DOHH2 (cell line): ENCODE data around the gene RFTN2.

Experiments
- H3F3A ChIP-seq: fragments of 200-600 bp; sonication (generic), shearing (Covaris generic); 2 replicates; pipeline ENCODE4 v1.6.0; 2016; ENCODE audit warnings: antibody characterized with exemption, mild to moderate bottlenecking; ENCODE audit not compliant: control insufficient read depth, insufficient read depth
- H3K27ac ChIP-seq: fragments of 200-600 bp; sonication (generic); 2 replicates; pipeline ENCODE4 v1.5.1; 2014; ENCODE audit warnings: low read depth, mild to moderate bottlenecking, low read length, moderate library complexity
- H3K27me3 ChIP-seq: fragments of 200-600 bp; sonication (generic); 2 replicates; pipeline ENCODE4 v1.6.1; 2014; ENCODE audit warnings: mild to moderate bottlenecking, low read length, mixed read lengths; ENCODE audit not compliant: control insufficient read depth
- H3K36me3 ChIP-seq: fragments of 200-600 bp; sonication (generic); 2 replicates; pipeline ENCODE4 v1.6.1; 2014; ENCODE audit warnings: mild to moderate bottlenecking, low read length, moderate library complexity, mixed read lengths; ENCODE audit not compliant: control insufficient read depth
- H3K4me1 ChIP-seq: fragments of 200-600 bp; sonication (generic); 2 replicates; pipeline ENCODE4 v1.6.1; 2014; ENCODE audit warnings: mild to moderate bottlenecking, low read length, mixed read lengths; ENCODE audit not compliant: control insufficient read depth
- H3K4me2 ChIP-seq: fragments of 200-600 bp; sonication (generic); 2 replicates; pipeline ENCODE4 v1.6.0; 2014; ENCODE audit warnings: mild to moderate bottlenecking, low read length, moderate library complexity
- H3K4me3 ChIP-seq: fragments of 200-600 bp; sonication (generic); 2 replicates; pipeline ENCODE4 v1.5.1; 2014; ENCODE audit warnings: mild to moderate bottlenecking, low read length, mixed read lengths
- H3K79me2 ChIP-seq: fragments of 200-600 bp; sonication (generic); 2 replicates; pipeline ENCODE4 v1.6.1; 2014; ENCODE audit warnings: mild to moderate bottlenecking, low read length, mixed read lengths; ENCODE audit not compliant: control insufficient read depth
- H3K9me2 ChIP-seq: fragments of 200-600 bp; sonication (generic); replicated peaks from 2 replicates; pipeline ENCODE4 v1.6.1; 2014; ENCODE audit warnings: mild to moderate bottlenecking, low read length, mixed read lengths; ENCODE audit not compliant: control insufficient read depth
- H3K9me3 ChIP-seq: fragments of 200-600 bp; sonication (generic); 2 replicates; pipeline ENCODE4 v1.6.1; 2014; ENCODE audit warnings: antibody characterized with exemption, low read length, mixed read lengths; ENCODE audit not compliant: control insufficient read depth, insufficient read depth
- H4K20me1 ChIP-seq: fragments of 200-600 bp; sonication (generic); 2 replicates; pipeline ENCODE4 v1.6.0; 2014; ENCODE audit warnings: low read depth, mild to moderate bottlenecking, antibody characterized with exemption, low read length, moderate library complexity; ENCODE audit not compliant: control insufficient read depth, insufficient read depth
- EZH2phosphoT487 ChIP-seq: fragments of 200-600 bp; sonication (generic); IDR thresholded peaks from 2 replicates; pipeline ENCODE4 v1.6.1; 2017; ENCODE audit warnings: borderline replicate concordance, mild to moderate bottlenecking, antibody characterized with exemption, low read length, moderate library complexity, mixed read lengths
- TF ChIP-seq, protein P1 (sequence below): fragments of 200-600 bp; sonication (generic); IDR thresholded peaks from one replicate; pipeline ENCODE4 v1.5.1; 2014; ENCODE audit warnings: antibody characterized with exemption, mild to moderate bottlenecking, low read depth, low read length; ENCODE audit not compliant: poor library complexity, severe bottlenecking

Gene RFTN2

DNA sequence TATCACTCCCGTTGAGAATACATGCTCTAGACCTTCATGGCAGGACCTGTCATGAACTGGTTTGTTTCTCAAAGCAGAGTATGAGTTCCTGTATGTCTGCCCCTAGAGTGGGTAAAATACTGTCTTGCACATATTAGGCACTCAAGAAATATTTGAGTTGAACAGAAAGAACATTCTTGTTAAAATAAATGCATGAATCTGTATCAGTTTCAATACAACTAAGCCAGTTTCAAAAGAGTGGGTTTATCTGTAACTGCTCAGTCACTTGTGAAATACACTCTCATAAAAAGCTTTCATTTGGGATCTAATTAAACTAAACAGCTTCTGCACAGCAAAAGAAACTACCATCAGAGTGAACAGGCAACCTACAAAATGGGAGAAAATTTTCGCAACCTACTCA lies 69.2 kb downstream of the RFTN2 start:
- no peaks in the 10 kb centered on the region for H3K9me3 ChIP-seq
- H3K27me3 ChIP-seq = peaks cover 1% of the 10 kb centered on the region
- H3K27ac ChIP-seq = no peak overlapping the region
- H3K9me2 ChIP-seq = no peaks in the 10 kb centered on the region
- H4K20me1 ChIP-seq = no peaks in the 10 kb centered on the region
- no peaks in the 10 kb centered on the region for H3K4me1 ChIP-seq
- no peaks in the 10 kb centered on the region for H3K79me2 ChIP-seq
- no peak overlapping the region for H3K4me3 ChIP-seq
- H3K36me3 ChIP-seq = no peaks in the 10 kb centered on the region
- TF ChIP-seq EZH2phosphoT487 = no peak
- TF ChIP-seq, protein P1, sequence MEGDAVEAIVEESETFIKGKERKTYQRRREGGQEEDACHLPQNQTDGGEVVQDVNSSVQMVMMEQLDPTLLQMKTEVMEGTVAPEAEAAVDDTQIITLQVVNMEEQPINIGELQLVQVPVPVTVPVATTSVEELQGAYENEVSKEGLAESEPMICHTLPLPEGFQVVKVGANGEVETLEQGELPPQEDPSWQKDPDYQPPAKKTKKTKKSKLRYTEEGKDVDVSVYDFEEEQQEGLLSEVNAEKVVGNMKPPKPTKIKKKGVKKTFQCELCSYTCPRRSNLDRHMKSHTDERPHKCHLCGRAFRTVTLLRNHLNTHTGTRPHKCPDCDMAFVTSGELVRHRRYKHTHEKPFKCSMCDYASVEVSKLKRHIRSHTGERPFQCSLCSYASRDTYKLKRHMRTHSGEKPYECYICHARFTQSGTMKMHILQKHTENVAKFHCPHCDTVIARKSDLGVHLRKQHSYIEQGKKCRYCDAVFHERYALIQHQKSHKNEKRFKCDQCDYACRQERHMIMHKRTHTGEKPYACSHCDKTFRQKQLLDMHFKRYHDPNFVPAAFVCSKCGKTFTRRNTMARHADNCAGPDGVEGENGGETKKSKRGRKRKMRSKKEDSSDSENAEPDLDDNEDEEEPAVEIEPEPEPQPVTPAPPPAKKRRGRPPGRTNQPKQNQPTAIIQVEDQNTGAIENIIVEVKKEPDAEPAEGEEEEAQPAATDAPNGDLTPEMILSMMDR = no peak
- no peaks in the 10 kb centered on the region for H3F3A ChIP-seq
- H3K4me2 ChIP-seq = no peak overlapping the region

DNA sequence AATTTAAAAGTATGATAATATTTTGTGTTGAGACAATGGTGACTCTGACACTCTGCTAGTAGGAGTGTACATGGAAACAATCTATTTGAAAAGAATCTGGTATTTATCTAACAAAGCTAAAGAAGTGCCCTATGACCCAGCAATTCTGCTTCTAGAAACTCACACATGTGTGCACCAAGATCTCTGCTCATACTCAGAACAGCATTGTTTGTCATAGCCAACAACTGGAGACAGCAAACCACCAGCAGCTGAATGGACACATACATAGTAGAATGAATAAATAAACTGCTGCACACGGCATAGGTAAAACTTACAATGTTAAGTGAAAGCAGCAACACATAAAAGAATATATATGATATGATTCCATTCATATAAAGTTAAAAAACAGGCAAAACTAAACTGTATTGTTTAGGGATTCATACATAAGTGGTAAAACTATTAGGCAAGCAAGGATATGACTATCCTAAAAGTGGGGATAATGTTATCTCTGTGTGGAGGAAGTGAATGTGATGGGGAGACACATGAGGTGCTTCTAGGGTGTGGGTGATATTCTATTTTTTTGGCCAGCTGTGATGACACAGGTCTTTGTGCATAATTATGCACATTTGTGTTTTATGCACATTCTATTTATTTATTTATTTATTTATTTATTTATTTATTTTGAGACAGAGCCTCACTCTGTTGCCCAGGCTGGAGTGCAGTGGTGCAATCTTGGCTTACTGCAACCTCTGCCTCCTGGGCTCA lies 71.1 kb downstream of the RFTN2 start:
- Histone ChIP-seq H3K4me2 (no peak overlapping the region), H3K36me3 (no peaks in the 10 kb centered on the region), H3K79me2 (no peaks in the 10 kb centered on the region), H3F3A (no peaks in the 10 kb centered on the region), H4K20me1 (no peaks in the 10 kb centered on the region), H3K27ac (no peak overlapping the region), H3K9me2 (no peaks in the 10 kb centered on the region), H3K4me1 (no peaks in the 10 kb centered on the region), H3K9me3 (no peaks in the 10 kb centered on the region), H3K27me3 (peaks cover 8% of the 10 kb centered on the region), H3K4me3 (no peak overlapping the region)
- TF ChIP-seq, protein P1 = no peak
- no peak for TF ChIP-seq EZH2phosphoT487

DNA sequence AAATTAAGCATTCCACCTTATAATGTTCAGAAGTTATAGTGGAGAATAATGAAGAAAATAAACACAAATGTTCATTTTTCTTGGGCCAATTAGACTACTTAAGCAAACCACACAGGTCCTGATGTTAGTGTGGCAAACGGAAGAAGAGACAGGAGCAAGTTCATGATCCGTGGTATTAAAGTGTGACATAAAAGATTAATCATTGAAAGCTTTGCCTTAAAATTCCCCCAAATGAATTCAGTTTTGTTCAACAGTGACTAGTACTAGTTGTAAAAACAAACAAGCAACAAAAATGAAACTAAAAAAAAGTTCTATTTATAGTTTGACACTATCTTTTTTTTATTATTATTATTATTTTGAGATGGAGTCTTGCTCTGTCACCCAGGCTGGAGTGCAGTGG lies 73.7 kb downstream of the RFTN2 start:
- TF ChIP-seq EZH2phosphoT487 = no peak
- TF ChIP-seq, protein P1 = no peak
- H3K9me2 ChIP-seq = no peaks in the 10 kb centered on the region
- H3K4me1 ChIP-seq = no peaks in the 10 kb centered on the region
- H3K79me2 ChIP-seq = no peaks in the 10 kb centered on the region
- H3F3A ChIP-seq = no peaks in the 10 kb centered on the region
- no peak overlapping the region for H3K4me2 ChIP-seq
- no peaks in the 10 kb centered on the region for H3K36me3 ChIP-seq
- H4K20me1 ChIP-seq = no peaks in the 10 kb centered on the region
- no peak overlapping the region for H3K4me3 ChIP-seq
- peaks cover 10% of the 10 kb centered on the region for H3K27me3 ChIP-seq
- H3K27ac ChIP-seq = no peak overlapping the region
- H3K9me3 ChIP-seq = no peaks in the 10 kb centered on the region
